HG03432 (cell line): Measurements from ENCODE around the gene LOXL3.
"Not testable (repeated sequence)": the region's sequence is repeated elsewhere in the genome, so short reads cannot be mapped to it uniquely, and the experiment has no call there.

Experiments used
- ATAC-seq: cut with Tn5 transposase; IDR thresholded peaks from one replicate; pipeline ENCODE4 v1.9.1; 2021; ENCODE audit warnings: mild to moderate bottlenecking, moderate library complexity; ENCODE audit not compliant: unreplicated experiment

The LOXL3 gene

DNA sequence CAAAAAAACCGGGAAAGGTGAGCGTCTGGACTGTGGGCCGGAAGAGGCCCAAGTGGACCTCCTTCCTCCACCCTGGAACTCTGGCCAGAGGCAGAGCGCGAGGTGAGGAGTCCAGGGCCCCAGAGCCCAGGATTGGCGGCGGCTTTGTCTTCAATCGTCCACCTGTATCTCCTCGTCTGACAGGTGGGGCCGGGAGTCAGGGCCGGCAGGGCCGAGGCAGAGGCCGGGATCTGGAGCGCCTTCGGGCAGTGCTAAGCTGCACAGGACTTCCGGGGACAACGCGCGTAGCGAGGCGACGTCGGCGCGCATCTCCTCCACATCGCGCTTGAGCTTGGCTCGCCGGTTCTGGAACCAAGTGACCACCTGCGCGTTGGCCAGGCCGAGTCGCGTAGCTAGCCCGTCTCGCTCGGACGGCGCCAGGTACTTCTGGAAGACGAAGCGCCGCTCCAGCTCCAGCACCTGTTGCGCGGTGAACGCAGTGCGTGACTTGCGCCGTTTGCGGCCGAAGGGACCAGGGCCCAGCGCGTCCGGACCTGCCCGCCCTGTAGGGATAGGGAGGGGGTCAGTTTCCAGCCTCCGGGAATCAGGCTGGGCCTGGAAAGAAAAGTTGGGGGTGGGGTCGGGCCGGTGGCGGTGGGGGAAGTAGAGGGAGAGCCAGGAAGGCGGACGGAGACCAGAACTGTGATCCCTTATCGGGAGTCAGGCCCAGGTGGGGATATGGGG lies 55.8 kb downstream of the LOXL3 start:
- ATAC-seq, result peak; percentile 39

DNA sequence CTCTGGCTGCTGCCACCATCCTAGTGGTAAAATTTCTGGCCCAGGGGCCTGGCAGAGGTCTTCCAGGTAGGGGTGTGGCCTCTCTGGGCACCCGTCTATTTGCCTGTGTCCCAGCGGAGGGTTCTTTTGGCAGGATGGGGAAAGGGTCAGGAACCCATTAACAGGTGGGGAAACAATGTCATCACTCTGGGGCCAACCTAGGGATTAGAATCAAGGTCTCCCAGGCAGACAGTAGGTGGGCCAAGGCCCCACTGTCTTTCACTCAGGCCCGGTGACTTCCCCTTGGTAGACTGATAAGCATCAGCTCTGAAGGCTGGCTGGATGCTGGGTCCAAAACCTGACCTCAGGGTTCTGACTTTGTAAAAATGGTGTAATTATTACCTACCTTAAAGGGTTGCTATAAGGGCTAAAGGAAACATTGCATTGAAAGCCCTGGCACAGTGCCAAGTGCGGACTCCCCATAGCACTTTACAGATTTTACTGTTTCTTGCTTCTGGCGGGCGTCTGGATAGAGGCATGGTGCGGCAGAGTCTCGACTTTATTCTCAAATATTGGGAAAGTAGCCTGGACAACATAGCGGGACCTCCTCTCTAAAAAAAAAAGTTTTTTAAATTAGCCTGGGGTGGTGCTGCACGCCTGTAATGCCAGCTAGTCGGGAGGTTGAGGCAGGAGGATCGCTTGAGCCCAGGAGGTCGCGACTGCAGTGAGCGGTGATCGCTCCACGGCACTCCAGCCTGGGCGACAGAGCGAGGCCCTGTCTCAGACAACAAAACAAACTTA lies 56.6 kb downstream of the LOXL3 start:
- no peak for ATAC-seq

DNA sequence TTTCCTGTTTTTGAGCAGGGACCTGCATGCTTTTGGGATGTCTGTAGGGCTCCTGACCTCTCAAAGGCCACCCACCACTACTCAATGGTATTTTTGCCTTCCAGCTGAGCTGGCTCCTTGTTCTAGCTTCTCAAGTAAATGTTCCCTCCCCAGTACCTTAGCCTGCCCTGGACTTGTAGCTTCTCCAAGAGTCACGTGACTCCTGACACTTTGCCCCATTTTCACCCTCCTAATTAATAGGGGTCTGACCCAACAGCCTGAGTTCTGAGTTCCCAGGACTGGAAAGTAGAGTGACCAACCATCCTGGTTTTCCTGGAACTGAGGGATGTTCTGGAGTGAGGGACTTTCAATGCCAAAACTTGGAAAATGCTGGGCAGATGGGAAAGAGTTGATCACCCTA lies 58.3 kb downstream of the LOXL3 start:
- ATAC-seq, result no peak

DNA sequence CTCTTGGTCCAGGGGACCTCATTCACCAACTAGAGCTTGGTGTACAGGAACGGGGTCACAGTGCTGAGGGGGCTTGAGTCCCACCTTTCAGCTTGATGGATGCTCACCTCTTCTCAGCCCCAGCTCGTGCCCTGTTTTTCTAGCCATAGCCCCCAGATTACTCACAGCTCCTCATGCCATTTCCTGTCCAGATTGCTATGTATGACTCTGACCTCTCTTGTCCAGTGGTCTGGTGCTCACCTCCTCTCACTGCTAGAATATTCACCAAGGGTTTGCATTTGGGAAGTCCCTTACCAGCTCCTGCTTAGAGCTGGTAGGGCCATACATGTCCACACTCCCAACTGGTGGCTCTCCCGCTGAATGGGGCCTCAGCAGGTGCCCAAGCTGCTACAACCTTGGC lies 60.2 kb downstream of the LOXL3 start:
- no peak for ATAC-seq

DNA sequence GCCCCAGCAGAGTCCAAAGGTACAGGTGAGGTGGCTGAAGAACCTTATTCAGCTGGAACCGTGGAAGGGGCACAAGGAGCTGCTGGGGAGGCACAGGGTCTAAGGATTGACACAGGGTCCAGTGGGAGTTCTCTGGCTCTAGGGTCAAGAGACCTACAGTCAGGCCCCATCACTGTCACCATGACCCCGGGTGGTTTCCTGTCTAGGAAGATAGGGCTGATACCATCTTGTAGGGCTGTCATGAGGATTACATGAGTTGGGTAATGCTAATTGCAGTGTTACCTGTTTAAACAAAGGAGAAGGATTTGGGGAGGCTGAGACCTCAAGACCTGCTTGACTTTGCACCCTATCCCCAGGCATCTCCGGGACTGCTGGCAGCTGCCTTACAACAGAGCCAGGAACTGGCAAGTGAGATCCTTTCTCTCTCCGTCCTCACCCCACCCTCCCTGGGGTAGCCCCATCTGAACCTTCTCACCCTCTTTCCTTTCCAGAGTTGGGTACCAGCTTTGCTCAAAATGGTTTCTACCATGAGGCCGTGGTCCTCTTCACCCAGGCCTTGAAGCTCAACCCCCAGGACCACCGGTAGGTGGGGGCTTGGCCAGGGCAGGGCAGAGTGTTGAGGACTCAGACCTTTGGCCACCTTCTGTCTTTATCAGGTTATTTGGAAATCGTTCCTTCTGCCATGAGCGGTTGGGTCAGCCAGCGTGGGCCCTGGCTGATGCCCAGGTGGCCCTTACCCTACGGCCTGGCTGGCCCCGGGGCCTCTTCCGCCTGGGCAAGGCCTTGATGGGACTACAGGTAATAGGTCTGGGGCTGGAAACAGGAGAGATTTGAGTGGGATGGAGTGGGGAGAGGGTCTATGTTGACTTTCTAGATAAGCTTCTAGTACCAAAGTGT lies 61.8 kb downstream of the LOXL3 start:
- ATAC-seq, result no peak

DNA sequence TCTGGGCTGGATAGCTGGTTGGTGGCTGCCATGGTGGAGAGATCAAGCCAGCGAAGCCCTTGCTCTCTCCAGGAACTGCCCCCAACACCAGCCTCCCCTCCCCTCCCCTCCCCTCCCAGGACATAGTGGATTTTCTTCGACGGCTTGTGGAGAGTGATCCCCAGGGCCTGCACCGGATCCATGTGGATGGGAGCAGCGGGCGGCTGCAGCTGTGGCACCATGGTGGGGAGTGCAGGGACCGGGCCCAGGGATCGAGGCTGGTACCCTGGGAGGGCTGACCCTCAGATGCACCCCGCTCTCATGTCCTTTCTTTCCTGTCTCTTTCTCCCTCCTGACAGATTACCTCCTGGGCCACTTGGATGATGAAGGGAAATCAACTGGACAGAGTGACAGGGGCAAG lies 63.8 kb downstream of the LOXL3 start:
- no peak for ATAC-seq

DNA sequence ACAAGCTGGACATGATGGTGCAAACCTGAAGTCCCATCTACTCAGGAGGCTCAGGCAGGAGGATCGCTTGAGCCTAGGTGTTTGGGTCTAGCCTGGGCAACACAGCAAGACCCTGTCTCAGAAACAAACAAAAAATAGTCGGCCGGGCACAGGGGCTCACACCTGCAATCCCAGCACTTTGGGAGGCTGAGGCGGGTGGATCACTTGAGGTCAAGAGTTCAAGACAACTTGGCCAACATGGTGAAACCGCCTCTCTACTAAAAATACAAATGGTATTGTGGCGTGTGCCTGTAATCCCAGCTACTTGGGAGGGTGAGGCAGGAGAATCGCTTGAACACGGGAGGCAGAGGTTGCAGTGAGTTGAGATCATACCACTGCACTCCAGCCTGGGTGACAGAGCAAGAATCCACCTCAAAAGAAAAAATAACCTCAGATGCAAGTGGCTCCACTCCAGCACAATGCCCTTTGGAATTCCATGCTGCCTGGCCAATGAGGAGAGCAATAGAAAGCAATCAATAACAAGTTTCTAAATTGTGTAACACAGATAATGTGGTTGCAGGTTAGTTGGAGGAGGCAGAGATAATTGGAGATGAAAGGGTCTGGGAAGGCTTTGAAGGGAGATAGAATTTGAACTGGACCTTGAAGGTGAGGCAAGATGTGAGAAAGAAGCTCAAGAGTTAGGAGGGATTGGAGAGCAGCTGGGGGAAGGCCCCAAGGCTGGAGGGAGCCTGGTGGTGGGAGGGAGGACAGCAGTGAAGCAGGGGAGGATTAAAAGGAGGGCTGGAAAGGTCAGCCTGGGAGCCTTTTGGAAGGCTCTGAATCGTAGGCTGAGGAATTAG lies 64.9 kb downstream of the LOXL3 start:
- no peak for ATAC-seq

DNA sequence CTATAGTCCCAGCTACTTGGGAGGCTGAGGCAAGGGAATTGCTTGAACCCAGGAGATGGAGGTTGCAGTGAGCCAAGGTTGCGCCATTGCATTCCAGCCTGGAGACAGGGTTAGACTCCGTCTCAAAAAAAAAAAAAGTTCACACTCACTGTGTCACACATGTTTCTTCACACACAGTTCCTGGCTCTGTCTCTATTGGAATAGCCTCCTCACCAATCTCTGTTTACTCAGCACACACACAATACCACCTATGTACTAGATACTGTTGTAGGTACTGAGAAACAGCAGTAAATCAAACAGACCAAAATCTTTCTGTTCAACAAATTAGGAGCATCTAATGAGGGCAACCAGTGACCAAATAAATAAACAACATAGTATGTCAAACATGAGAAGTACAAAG lies 67.6 kb downstream of the LOXL3 start:
- no peak for ATAC-seq

DNA sequence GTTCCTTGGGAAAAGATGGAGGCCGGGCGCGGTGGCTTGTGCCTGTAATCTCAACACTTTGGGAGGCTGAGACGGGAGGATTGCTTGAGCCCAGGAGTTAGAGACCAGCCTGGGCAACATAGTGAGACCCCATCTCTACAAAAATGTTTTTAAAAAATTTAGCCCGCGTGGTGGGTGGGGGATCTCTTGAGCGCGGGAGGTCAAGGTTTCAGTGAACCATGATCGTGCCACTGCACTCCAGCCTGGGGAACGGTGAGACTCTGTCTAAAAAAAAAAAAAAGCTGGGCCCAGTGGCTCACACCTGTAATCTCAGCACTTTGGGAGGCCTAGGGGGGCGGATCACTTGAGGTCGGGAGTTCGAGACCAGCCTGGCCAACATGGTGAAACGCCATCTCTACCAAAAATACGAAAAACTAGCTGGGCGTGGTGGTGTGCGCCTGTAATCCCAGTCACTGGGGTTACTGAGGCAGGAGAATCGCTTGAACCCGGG lies 70.0 kb downstream of the LOXL3 start:
- ATAC-seq, result not testable (repeated sequence)

DNA sequence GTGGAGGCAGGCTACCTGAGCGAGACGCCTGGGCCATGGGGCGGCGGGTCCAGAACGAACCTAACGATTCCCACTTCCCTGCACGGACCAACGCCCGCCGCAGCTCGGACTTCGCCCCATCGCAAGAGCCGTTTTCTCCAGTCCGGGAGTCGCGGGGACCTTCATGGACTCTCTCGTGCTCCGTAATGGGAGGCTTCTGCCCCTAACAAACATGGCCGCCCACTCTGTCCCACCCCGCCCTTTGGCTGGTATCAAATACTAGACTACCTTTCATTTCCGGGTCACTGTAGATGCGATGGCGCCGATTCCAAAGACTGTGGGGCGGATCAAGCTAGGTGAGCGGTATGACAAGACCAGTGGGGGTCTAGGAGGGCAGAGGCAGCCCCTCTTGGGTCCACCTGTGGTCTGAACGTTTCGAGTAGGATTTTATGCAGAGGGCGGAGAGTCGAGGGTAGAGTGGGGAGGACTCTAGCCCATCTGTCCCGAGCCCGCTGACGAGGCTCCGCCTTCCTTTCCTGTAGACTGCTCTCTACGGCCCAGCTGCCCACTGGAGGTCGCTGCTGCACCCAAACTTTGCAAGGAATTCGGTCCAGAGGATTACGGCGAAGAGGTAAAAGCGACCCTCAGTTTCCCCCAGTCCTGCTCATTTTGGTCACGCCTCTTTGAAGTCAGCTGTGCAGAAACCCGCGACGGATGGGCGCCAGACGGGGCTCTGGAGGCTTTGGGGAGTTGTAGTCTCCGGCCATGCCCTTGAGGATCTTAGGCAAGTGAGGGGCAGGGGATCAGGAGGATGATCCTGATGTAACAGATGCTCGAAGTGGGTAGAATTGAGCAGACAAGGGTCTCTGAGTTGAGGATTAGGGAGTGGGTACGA lies 70.7 kb downstream of the LOXL3 start, which contains the start of the genes CCDC142 and TTC31:
TSS of gene CCDC142 (minus strand) at position 198 of the 874 bp plus-strand sequence. CDS start at position 37, 161 bp downstream.
TSS of gene TTC31 (plus strand) at position 281 of the 874 bp plus-strand sequence. CDS start at position 296, 15 bp downstream.
- peak; percentile 93 for ATAC-seq
